HepG2 (cell line): Measurements from ENCODE around the gene KCNB1. TPM values are rescaled to one million over a fixed set of nuclear protein-coding genes. Genes with fewer than 3 reads are reported as not detected.

ENCODE experiments used
- ARID5B ChIP-seq: IDR thresholded peaks from 2 replicates; pipeline ENCODE4 v1.4.0; 2020; ENCODE audit warnings: mild to moderate bottlenecking, missing genetic modification reagents
- CAMTA2 ChIP-seq: sonication (generic); formaldehyde crosslinking; IDR thresholded peaks from 2 replicates; pipeline ENCODE4 v1.4.0; 2020; ENCODE audit warnings: mild to moderate bottlenecking, missing genetic modification reagents, borderline replicate concordance
- CEBPB ChIP-seq: IDR thresholded peaks from 2 replicates; pipeline ENCODE4 v1.6.1; 2011; ENCODE audit warnings: low read depth, low read length, improper control_type of control experiment, borderline replicate concordance
- CEBPG ChIP-seq: IDR thresholded peaks from 2 replicates; pipeline ENCODE4 v1.6.1; 2016
- MTF1 ChIP-seq: sonication (generic); formaldehyde crosslinking; IDR thresholded peaks from 2 replicates; pipeline ENCODE4 v1.5.0; 2020; ENCODE audit warnings: missing genetic modification reagents
- PATZ1 ChIP-seq: sonication (generic); formaldehyde crosslinking; IDR thresholded peaks from 2 replicates; pipeline ENCODE4 v1.4.0; 2020; ENCODE audit warnings: missing genetic modification reagents
- RERE ChIP-seq: IDR thresholded peaks from 2 replicates; pipeline ENCODE4 v1.6.1; 2016; ENCODE audit warnings: low read depth, missing genetic modification reagents, missing compliant biosample characterization
- SP1 ChIP-seq, 2 experiments: fragments of 450-650 bp in 1 of 2; sonication (generic) in 1 of 2; formaldehyde crosslinking in 1 of 2; IDR thresholded peaks; 2 replicates each; pipeline versions ENCODE4 v1.4.0 to v1.6.1; 2016 to 2020; ENCODE audit warnings: missing genetic modification reagents in 1 of 2
- THAP7 ChIP-seq: sonication (generic); formaldehyde crosslinking; IDR thresholded peaks from 2 replicates; pipeline ENCODE4 v1.8.1; 2023; ENCODE audit warnings: mild to moderate bottlenecking, missing genetic modification reagents
- ZBTB37 ChIP-seq: sonication (generic); formaldehyde crosslinking; IDR thresholded peaks from 2 replicates; pipeline ENCODE4 v1.4.0; 2020; ENCODE audit warnings: mild to moderate bottlenecking, missing genetic modification reagents
- ZNF292 ChIP-seq: sonication (generic); formaldehyde crosslinking; IDR thresholded peaks from 2 replicates; pipeline ENCODE4 v1.8.1; 2022; ENCODE audit warnings: mild to moderate bottlenecking, low read depth, missing genetic modification reagents, borderline replicate concordance
- ZNF337 ChIP-seq: sonication (generic); formaldehyde crosslinking; IDR thresholded peaks from 2 replicates; pipeline ENCODE4 v1.5.1; 2020; ENCODE audit warnings: missing genetic modification reagents, low read depth, mild to moderate bottlenecking, borderline replicate concordance
- ZNF879 ChIP-seq: sonication (generic); formaldehyde crosslinking; IDR thresholded peaks from 2 replicates; pipeline ENCODE4 v1.8.1; 2023; ENCODE audit warnings: missing genetic modification reagents
- polyA plus RNA-seq, 8 experiments: library from polyadenylated mRNA; depleted of rRNA in 3 of 8; stranded (reverse) in 7 of 8; unstranded in 1 of 8; fragments of >200 nt; fragmentation: Illumina TruSeq in 4 of 8; extraction: Trizol in 4 of 8; gene quantifications; 2 replicates each; pipeline versions ENCODE4 v1.2.1 to v1.2.3, GENCODE V29; 2011 to 2016; ENCODE audit warnings: low read depth in 4 of 8, missing spikeins in 1 of 8, mixed read lengths in 1 of 8; ENCODE audit not compliant: insufficient read depth in 1 of 8
- total RNA-seq, 5 experiments: library from RNA; depleted of rRNA; stranded (reverse); fragments of >200 nt; fragmentation: Illumina TruSeq; extraction: Trizol; gene quantifications; 2 replicates each; pipeline ENCODE4 v1.2.3, GENCODE V29; 2016; ENCODE audit warnings: low read depth in 1 of 5

KCNB1 gene
- total and polyA plus RNA-seq, 2 of the 13 experiments (the other 11 are each of a cell fraction or from before 2014, with no cell fraction given) = 0.02 TPM; not detected in 1

GRCh38 chr20:49479785-49480184 is 2.7 kb downstream of the KCNB1 start (continued):
- TF ChIP-seq MTF1 (no peak), ZNF292 (CRISPR knock-in tag) (peak; percentile 84; the same call in 1 of the 2 replicates), ZBTB37 (CRISPR knock-in tag) (peak; percentile 88; the same call in 1 of the 2 replicates), CEBPB (peak; percentile 32; the same call in 1 of the 2 replicates), CAMTA2 (CRISPR knock-in tag) (no peak), RERE (CRISPR knock-in tag) (peak; percentile 45; the same call in 1 of the 2 replicates), ARID5B (CRISPR knock-in tag) (peak; percentile 56), SP1 (IDR thresholded peaks at IDR 0.05) (no peak), SP1 (CRISPR knock-in tag; IDR thresholded peaks at IDR 0.05) (no peak), ZNF879 (no peak), THAP7 (CRISPR knock-in tag) (no peak), PATZ1 (CRISPR knock-in tag) (peak; percentile 32; the same call in 1 of the 2 replicates), ZNF337 (CRISPR knock-in tag) (no peak), CEBPG (CRISPR knock-in tag) (peak; percentile 39; the same call in 1 of the 2 replicates)
